AG04450 (cell line): ENCODE measurements around the gene PLEKHJ1. TPM values are rescaled to one million over a fixed set of nuclear protein-coding genes. Genes with fewer than 3 reads are reported as not detected.

Experiments
- CTCF ChIA-PET: fragments of 300-600, 350-600 bp; formaldehyde crosslinking; extraction: SDS; loops from one replicate; lab custom pipeline; 2022; ENCODE audit warnings: antibody characterized with exemption, inconsistent platforms; lab: Charles Lee
- POLR2A ChIA-PET: fragments of 350-600 bp; formaldehyde crosslinking; extraction: SDS; loops from one replicate; lab custom pipeline; 2021; ENCODE audit warnings: antibody characterized with exemption, inconsistent platforms; lab: Yijun Ruan, JAX
- DNase-seq: peaks from one replicate; pipeline ENCODE4 v3.0.0-alpha.2; 2011; ENCODE audit warnings: low read depth, low spot score
- H3K27ac ChIP-seq: one replicate; pipeline ENCODE4 v1.5.1; 2012; ENCODE audit warnings: low read depth, low read length, control low read depth
- H3K27me3 ChIP-seq: one replicate; pipeline ENCODE4 v1.6.0; 2012; ENCODE audit warnings: low read length; ENCODE audit not compliant: control insufficient read depth, insufficient read depth
- H3K4me3 ChIP-seq: 2 replicates; pipeline ENCODE4 v1.5.1; 2011; ENCODE audit warnings: mild to moderate bottlenecking, low read depth, low read length, control low read depth
- H3K9me3 ChIP-seq: 2 replicates; pipeline ENCODE4 v1.5.1; 2012; ENCODE audit warnings: low read length; ENCODE audit not compliant: control insufficient read depth, insufficient read depth
- polyA plus RNA-seq: library from polyadenylated mRNA; depleted of rRNA; stranded (reverse); fragments of >200 nt; gene quantifications from 2 replicates; pipeline ENCODE4 v1.2.3, GENCODE V29; 2011
- TF ChIP-seq, protein P1 (sequence below): IDR thresholded peaks from 2 replicates; pipeline ENCODE4 v1.5.1; 2011; ENCODE audit warnings: low read depth, low read length, control low read depth, inconsistent platforms

PLEKHJ1 gene
- polyA plus RNA-seq, 1 experiment, result 38.7 TPM

DNA sequence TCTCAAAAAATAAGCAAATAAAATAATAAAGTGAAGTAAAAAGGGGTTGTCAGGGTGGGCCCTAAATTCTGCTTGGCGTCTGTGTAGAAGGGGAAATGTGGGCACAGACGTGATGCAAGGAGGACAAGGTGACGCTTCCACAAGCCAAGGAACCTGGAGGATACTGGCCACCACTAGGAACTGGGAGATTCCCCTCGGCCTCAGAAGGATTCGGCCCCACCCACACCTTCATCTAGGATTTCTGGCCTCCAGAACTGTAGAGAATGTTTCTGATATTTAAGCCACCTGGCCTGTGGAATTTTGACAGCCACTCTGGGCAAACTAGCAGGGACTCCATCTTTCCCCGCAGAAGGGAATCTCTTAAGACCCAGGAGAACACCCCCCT is 1.1 kb downstream of the PLEKHJ1 start:
- no peak overlapping the region for H3K27ac ChIP-seq
- H3K27me3 ChIP-seq, result no peaks in the 10 kb centered on the region
- H3K9me3 ChIP-seq, result peaks cover 5% of the 10 kb centered on the region
- DNase-seq, result no peak
- CTCF ChIA-PET, result interaction anchor here (1.3 to 1.9 kb wide), 2 partner anchors 79 kb away, joined by 4 to 7 read pairs; no protein-coding TSS in a partner anchor
- POLR2A ChIA-PET, result interaction anchor here (1.7 kb wide), 1 partner anchor 35 kb away, joined by 5 read pairs; no protein-coding TSS in a partner anchor
- peak overlapping the region; percentile 83 for H3K4me3 ChIP-seq
- TF ChIP-seq, protein P1, sequence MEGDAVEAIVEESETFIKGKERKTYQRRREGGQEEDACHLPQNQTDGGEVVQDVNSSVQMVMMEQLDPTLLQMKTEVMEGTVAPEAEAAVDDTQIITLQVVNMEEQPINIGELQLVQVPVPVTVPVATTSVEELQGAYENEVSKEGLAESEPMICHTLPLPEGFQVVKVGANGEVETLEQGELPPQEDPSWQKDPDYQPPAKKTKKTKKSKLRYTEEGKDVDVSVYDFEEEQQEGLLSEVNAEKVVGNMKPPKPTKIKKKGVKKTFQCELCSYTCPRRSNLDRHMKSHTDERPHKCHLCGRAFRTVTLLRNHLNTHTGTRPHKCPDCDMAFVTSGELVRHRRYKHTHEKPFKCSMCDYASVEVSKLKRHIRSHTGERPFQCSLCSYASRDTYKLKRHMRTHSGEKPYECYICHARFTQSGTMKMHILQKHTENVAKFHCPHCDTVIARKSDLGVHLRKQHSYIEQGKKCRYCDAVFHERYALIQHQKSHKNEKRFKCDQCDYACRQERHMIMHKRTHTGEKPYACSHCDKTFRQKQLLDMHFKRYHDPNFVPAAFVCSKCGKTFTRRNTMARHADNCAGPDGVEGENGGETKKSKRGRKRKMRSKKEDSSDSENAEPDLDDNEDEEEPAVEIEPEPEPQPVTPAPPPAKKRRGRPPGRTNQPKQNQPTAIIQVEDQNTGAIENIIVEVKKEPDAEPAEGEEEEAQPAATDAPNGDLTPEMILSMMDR, result no peak

DNA sequence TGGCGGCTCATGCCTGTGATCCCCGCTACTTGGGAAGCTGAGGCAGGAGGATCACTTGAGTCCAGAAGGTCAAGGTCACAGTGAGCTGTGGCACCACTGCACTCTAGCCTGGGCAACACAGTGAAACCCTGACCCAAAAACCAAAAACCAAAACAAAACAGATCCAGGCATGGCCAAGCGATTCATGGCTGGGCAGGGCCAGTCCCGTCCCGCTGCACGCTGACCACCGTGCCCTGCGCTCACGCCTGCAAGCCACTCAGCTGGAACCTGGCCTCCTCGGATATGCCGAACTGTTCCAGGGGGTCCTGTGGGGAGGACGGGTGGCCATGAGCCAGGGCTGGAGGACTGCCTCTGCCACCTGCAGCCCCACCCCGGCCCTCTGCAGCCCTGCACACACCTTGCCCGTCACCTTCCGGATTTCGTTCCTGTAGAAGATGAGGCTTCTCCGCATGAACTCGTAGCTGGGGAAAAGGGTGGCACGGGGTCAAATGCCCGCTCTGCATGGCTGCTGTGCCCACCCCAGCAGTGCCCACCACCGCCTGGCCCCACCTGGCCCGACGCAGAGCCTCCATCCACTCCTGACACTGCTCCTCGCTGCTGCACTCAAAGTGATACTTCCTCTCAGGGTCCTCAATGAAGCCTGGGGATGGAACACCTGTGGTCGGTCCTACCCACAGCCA is 2.4 kb downstream of the PLEKHJ1 start:
- ChIA-PET POLR2A (interaction anchor here (0.5 kb wide), 2 partner anchors 280 to 1081 kb away, joined by 3 to 4 read pairs; no protein-coding TSS in a partner anchor), CTCF (interaction anchor here (1.0 to 1.2 kb wide), 2 partner anchors 40 to 82 kb away, joined by 3 to 4 read pairs; no protein-coding TSS in a partner anchor)
- TF ChIP-seq, protein P1, result no peak
- H3K27ac ChIP-seq, result no peak overlapping the region
- H3K27me3 ChIP-seq, result no peaks in the 10 kb centered on the region
- H3K9me3 ChIP-seq, result peaks cover 5% of the 10 kb centered on the region
- H3K4me3 ChIP-seq, result no peak overlapping the region
- DNase-seq, result no peak

DNA sequence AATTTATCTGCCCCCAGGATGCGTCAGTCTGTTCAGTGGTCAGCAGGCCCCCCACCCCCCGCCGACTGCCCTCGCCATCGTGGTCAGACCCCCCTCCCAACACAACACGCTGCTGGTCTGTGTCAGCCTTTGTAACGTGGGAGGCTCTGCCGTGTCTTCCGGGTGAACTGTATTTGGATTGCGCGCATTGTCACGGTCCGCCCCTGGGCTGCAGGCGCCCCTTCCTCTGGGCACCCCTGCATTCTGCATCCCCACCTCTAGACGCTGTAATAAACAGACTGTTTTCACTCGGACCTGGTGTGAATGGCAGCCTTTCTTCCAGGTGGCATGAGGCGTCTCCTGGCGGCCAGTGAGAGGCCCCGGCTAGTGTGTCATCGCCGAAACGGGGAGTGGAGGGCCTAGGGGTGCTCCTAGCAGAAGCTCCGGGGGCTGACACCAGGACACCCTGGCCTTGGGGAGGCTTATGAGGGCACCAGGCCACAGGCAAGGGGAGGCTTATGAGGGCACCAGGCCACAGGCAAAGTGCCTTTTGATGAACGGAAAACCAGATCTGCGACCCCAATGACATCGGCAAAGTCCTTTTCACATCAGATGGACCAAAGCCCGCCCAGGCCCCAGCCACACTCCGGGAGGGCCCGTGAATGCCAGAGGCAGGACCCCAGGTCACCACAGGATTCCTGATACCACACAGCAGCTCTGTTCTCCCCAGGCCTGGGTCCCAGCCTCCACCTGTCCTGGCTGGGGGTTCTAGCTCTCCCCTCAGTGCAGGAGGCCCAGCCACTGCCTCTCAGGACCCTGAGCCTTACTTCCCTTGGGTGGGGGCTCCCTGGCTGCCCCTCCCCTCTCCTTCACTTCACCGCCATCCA is 3.6 kb downstream of the PLEKHJ1 start:
- Histone ChIP-seq H3K9me3 (peaks cover 3% of the 10 kb centered on the region), H3K27ac (no peak overlapping the region), H3K4me3 (no peak overlapping the region), H3K27me3 (no peaks in the 10 kb centered on the region)
- ChIA-PET CTCF (interaction anchor here (1.0 to 1.2 kb wide), 2 partner anchors 42 to 83 kb away, joined by 3 to 4 read pairs; no protein-coding TSS in a partner anchor), POLR2A (no interaction called here)
- DNase-seq, result no peak
- TF ChIP-seq, protein P1, result no peak

DNA sequence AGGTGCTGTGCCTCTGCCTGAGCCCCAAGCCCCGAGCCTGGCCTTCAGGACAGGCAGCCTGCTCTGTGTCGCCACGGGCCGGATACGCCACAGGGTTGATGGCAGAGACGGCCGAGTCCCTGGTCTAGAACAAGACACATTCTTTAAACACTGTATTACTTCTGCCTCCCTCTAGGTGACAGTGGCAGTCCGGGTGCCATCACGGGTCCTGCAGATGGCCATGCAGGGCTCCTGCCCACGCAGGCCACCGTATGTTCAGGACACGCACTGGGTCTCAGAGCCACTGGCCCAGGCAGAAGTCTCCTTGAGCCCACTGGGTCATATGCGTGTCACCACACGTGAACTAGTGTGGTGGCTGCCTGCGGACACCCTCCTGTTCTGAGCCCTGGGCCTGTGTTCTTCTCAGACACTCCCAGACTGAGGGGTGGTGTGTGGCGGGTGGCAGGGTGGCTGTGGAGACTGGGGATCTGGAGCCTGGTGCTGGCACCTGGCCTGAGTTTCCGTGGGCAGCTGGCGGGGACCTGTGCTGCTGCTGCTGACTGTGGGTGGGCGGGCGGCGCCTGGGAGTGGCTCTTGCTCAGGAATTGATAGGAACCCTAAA is 4.4 kb downstream of the PLEKHJ1 start:
- ChIA-PET POLR2A (interaction anchor here (0.7 to 0.9 kb wide), 2 partner anchors 49 to 86 kb away, joined by 4 read pairs; no protein-coding TSS in a partner anchor), CTCF (interaction anchor here (0.5 to 0.9 kb wide), 2 partner anchors 57 to 212 kb away, joined by 3 to 7 read pairs; no protein-coding TSS in a partner anchor)
- Histone ChIP-seq H3K4me3 (no peak overlapping the region), H3K27me3 (no peaks in the 10 kb centered on the region), H3K27ac (peak overlapping the region; percentile 21), H3K9me3 (no peaks in the 10 kb centered on the region; the same call in 1 of the 2 replicates)
- TF ChIP-seq, protein P1, result no peak
- no peak for DNase-seq
